NCI-H2029 (cell line): Measurements from ENCODE around the gene UBAC2.
"Not testable (repeated sequence)": the region's sequence is repeated elsewhere in the genome, so short reads cannot be mapped to it uniquely, and the experiment has no call there.

Experiments
- DNase-seq: peaks from one replicate; lab custom pipeline; 2025; lab: John Stamatoyannopoulos, UW

The UBAC2 gene

DNA sequence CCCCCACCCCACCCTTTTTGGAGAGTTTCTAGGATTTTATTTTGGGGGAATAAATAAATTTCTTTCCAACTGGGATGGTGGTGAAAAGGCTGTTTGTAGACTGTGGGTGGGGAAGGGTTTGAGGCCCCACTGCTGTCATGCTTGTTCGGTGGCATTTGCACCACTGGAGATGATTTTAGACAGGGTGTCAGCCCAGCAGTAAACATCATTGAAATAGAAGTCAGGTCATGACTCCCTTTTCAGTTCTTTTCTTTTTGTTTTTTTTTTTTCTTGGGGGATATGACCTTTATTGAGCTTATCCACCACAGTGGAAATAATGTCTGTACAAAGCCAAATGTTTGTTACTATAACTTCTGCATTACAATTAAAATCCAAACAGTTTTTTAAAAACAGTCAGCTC, 14.1 kb downstream of the UBAC2 start:
- DNase-seq: no peak

DNA sequence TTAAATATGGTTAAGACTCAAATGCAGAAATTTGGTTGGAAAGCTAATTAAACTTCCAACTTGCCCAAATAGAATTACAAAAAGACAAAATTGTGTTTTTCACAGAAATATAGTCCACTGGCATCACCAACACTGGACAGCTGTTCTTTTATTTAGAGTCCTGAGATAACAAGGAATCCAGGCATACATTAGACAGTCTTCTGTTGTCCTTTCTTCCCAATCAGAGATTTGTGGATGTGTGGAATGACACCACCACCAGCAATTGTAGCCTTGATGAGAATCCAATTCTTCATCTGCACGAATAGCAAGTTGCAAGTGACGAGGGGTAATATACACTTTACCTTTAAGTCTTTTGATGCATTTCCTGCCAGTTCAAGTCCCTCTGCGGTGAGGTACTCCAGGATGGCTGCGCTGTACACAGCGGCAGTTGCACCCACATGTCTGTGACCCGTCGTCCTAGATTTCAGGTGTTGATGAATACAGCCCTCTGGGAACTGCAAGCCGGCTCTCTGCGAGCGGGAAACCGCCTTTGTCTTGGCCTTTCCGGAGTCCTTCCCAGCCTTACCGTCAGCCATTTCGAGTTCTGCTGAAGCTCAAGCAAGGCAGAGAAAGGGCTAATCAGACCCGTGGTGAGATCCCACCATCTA, 14.7 kb downstream of the UBAC2 start:
- no peak for DNase-seq

DNA sequence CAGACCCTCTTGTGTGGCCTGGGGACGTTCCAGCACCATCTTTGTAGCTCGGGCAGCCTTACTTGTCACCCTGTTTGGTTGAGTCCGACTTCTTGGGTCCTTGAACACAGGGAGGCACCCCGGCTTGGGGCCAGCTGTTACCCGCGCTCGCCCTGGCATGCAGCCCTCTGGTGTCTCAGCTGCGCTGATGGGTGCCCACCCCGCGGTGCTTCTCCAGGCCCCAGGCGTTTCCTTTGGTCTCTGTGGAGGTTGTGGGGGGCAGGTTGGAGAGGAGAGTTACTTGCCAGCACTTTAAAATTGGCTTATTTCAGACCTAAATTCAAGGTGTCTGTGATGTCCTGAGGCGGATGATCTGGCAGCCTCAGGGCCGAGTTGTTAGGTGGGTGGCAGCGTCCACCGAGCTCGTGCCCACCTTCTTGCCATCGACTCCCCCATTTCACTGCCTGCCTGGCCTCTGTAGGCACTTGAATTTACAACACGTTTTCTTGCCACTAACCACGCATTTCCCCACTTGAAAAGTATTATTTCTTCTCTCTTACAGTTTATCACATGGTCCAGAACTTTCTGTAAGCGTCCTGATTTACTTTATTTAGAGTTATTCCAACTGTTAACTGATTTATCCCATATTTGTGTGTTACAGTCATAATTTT, 16.9 kb downstream of the UBAC2 start:
- DNase-seq: no peak

DNA sequence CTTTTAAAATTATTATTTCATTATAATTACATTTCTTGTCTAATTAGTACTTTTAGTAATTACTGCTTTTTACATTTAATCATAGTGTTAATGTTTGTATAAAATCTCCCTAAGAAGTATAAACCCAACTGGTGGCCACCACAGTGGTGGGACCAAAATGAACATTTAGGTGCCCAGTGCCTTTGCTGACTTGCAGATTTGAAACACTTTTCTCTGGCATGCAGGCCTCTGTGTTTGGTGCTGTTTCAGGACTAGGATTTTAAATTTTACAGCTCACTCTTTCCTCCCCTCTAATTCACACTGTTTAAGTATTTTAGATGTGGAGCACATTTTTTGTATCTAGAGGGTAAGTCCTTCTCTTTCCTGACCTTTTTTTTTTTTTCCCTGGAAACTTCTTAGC, 17.5 kb downstream of the UBAC2 start:
- no peak for DNase-seq

DNA sequence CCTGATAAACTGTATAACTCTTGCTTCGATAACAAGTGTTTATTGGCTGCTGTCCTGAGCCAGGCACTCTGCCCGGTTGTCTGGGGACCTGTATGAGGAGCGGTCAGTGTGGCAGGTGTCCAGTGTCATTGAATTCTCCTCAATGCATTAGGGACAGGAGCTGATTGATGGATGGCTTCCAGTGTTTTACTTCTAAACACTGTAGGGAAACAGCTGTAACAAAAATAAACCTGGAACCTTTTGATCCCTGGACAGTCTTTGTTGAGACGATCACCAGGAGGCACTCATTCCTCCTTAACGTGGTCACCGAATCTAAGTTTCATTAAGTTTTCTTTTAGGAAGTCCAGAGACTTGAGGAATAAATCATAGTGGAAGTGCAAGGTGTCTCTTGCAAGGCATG, 17.9 kb downstream of the UBAC2 start:
- no peak for DNase-seq

DNA sequence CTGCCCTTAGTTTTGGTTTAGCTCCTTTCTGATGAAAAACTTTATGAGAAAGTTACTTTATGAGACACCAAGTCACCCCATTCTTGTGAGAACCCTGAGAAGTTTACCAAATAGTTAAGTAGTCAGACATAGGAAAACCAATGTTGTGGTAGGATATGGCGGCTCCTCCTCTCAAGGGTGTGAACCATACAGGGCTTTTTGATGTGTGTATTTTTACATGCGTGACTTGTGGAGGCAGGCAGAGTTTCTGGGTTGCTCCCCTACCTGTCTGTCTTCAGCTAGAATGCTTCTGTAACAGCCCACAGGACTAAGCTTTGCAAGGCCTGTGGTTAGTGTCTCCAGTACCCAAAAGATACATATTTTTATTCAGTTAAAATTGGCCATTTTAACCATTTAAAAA, 18.3 kb downstream of the UBAC2 start:
- DNase-seq: no peak

DNA sequence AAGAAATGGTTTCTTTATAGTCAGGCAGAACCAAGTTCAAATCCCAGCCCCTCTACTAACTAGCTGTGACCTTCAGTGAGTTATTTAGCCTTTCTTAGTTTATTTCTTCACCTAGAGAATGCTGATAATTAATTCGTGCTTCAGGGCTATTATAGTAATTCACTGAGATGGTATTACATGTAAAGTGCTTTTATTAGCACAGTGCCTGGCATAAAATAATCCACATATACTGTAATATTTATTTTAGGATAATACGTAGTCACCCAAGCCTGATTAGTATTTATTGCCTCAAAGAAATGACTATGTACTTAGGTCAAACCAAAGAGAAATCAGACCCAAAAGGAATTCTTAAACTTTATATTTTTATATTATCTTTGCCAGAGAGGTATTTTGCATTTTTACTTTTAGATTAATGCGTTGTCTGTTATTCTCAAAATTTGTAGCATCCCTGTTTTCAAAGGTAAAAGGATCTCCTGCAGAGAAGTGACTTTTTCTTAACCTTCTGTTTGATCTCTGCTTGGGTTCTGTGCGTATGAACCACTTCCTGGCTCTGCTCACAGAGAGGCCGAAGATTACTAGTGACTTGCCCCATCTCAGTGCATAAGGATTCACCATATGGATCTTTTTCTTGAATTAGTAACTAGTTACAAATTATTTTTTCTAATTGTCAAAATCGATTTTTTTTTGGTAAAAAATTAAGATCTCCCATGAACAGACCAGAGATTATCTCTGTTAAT, 19.7 kb downstream of the UBAC2 start:
- DNase-seq: no peak

DNA sequence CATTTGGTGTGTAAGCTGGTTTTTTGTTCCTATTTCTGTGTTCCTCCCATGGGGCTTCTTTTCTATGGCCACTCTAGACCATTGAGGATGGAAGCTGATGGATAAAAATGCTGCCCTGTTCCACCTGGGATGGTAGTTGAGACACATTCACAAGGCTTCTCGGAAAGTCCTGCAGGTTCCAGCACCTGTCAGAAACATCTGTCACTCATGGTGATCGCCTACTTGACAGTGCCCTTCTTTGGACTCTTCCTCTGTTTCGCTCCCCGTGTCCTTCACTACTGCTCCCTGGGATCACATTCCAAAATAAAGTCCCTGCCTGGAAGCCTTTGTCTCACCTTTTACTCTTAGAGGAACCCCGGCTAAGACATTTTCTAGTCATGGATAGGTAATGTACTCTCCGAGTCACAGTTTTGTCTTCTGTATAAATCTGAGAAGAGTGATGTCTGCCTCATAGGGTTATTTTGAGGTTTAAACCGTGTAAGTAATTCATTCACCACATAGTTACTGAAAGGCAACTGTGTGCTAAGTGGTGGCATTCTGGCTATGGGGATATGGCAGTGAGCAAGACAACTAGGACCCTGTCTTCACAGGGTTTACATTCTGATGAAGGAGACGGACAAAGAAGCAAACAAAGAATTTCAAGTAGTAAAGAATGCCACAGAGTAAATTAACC, 21.0 kb downstream of the UBAC2 start:
- DNase-seq: no peak

DNA sequence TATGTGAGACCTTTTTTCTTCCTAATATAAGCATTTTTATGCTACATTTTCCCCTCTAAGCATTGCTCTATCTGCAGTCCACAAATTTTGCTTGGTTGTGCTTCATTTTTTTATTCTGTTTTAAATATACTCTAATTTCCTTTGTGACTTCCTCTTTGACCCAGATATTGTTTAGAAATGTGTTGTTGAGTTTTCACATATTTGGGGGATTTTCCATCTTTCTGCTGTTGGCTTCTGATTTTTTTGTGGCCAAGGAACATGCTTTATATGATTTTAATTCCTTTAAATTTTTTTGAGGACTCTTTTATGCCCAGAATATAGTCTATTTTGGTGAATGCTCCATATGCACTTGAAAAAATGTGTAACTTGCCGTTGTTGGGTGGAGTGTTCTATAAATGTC, 22.9 kb downstream of the UBAC2 start:
- DNase-seq: no peak

DNA sequence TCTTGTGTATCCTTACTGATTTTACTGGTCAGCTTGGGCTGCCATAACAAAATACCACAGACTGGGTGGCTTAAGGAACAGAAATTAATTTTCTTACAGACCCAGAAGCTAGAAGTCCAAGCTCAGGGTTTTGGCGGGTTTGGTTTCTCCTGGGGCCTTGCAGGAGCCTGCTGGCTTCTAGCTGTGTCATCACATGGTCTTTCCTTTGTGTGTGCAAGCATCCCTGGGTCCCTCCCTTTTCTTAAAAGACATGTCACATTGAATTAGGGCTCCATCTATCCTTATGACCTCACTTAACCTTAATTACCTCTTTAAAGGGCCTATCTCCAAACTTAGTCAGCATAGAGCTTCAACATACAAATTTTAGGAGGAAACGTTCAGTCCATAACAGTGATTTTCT, 23.4 kb downstream of the UBAC2 start:
- DNase-seq: no peak

DNA sequence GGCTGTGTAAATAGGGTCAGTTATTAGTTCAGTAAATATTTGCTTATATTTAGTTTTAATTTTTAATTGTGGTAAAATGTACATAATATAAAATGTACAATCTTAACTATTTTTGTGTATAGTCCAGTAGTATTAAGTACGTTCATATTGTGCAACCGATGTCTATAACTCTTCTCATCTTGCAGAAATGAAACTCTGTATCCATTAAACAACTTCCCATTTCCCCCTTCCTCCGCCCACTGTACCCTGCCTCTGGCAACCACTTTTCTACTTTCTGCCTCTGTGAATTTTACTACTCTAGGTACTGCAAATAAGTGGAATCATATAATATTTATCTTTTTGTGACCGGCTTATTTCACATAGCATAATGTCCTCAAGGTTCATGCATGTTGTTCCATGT, 24.4 kb downstream of the UBAC2 start:
- no peak for DNase-seq

DNA sequence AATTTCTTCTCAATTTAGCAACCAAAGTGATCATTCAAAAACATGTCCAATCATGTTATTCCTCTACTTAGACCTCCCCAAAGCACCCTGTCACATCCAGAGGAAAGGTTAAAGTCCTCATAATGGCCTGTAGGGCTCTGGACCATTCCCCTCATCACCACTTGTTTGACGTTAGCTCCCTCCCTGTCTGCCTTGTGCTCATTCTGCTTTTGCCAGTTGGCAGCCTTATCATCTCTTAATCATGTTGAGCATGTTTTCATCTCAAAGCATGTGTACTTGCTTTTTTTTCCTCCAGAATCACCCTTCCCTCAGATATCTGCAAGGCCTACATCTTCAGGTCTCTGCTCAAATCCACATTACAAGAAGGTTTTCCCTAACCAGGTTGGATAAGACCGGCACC, 25.9 kb downstream of the UBAC2 start:
- DNase-seq: no peak

DNA sequence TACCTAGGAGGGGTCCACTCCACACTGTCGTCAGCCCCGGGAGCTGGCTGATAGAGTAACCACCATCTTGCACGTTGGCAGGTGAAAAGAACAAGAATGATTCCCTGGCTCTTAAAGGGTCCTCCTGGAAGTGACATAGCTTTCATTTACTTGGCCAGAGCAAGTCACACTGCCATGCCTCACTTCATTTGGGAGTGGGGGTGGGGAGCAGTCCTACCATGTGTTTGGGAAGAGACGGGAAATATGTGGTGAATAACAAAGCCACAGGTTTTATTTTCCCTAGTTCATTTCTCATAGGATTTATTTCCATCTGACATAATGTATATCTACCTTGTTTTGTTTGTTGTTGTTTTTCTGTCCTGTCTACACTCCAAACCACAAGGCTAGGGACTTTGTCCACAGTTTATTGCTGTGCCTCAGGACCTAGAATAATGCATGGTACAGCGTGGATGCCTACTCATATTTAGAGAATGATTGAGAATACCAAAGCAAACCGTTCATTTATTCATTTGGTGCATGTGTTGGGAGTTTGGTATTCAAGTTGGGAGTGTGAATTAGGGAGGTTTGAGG, 26.8 kb downstream of the UBAC2 start:
- no peak for DNase-seq

DNA sequence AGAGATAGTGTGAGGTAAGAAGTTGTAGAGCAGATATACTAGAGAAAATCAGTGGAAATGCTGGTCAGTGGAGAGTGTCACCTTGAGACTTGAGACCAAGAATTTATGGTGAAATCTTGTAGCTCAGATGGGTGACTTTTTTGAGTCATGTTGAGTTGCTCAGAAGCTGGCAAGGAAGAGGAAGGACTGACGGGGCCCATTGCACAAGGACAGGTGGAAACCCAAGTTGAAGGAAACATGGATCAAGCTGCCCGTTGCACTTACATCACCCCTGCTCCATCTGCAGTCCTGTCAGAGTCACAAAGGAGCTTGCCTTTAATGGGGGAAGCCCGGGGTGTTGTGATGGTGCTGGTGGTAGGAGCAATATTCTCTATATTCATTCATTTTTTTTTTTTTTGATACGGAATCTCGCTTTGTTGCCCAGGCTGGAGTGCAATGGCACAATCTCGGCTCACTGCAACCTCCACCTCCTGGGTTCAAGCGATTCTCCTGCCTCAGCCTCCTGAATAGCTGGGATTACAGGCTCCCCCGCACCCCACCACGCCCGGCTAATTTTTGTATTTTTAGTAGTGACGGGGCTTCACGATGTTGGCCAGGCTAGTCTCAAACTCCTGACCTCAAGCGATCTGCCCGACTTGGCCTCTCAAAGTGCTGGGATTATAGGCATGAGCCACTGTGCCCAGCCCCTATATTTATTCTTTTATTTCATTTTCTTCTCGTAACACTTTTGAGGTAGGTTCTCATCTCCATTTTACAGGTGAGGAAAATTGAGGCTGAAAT, 27.4 kb downstream of the UBAC2 start:
- no peak for DNase-seq

DNA sequence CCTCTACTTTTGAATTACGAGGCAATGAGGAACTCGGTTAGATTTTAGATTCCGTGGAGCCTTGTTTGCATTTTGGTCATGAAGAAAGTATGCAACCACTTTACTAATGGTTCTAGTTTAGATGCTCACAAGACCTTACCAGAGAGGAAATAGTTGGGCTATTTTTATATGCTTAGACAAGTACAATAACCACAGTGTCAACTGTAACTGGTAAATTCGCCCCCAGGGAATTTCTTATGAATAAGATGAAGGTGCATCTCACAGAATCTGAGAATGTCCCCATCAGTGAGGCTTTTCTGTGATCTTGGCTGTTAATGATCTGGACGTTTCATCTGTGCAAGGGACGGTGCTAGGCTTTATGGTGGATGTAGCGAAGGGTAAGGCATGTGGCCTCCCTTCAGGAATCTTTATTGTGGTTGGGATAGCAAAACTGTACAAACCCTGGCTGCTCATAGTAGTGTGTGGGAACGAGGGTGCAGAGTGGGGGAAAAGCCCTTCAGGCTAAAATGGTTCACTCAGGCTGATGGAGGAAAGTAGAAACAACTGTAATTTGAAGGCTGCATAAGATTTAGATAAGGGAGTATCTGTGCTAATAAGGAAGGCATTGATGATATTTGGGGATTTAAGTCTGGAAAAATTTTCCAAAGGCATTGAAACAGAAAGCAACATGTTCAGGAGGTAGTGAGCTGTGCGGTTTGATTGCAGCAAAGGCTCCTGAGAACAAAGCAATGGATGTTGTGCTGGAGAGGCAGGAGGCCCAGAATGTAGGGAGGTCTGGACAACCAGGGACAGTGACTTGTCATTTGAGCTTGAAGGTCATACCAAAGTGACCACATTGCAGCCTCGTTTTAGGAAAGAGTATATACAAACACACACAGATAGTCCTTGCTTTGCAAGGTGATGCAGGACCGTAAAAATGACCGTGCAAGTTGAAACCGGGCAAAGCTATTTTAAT, 28.4 kb downstream of the UBAC2 start:
- DNase-seq: no peak

DNA sequence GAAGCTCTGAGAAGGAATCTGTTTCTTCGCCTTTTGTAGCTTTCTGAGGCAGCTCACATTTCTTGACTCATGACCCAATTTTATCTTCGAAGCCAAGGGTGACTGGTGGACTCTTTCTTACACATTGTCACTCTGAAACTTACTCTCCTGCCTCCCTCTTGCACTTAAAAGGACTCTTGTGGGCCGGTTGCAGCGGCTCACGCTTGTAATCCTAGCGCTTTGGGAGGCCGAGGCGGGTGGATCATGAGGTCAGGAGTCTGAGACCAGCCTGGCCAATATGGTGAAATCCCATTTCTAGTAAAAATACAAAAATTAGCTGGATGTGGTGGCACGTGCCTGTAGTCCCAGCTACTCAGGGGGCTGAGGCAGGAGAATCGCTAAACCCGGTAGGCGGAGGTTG, 29.9 kb downstream of the UBAC2 start:
- DNase-seq: not testable (repeated sequence)

DNA sequence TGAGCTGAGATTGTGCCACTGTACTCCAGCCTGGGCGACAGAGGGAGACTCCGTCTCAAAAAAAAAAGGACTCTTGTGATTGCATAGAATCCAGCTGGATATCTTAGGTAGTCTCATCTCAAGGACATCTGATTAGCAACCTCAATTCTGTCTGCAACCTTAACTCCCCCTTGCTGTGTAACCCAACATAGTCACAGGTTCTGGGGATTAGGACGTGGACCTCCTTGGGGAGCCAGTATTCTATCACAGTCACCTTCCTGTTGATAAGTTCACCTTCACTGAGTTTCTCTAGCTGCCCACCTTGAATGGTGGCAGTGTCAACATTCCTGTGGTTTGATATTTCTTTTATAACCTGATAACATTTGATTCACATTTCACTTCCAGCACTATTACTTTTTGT, 30.3 kb downstream of the UBAC2 start:
- DNase-seq: no peak

DNA sequence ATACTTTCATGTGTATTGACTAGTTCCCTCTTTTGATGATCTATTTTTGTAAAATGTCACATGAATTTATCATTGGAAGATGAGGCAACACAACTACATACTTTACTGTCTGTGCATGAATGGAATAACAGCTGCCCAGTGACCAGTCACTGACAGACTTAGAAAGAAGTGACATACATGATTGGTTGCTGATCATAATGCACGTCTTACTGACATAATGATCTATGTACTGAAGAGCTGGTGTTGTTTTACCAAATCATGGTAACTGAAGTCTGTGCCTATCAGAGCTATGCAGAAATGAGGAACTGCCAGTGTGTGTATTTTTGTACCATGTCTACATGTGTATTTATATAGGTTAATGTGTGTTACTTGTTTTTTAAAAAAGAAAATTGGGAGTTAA, 31.1 kb downstream of the UBAC2 start:
- DNase-seq: no peak

DNA sequence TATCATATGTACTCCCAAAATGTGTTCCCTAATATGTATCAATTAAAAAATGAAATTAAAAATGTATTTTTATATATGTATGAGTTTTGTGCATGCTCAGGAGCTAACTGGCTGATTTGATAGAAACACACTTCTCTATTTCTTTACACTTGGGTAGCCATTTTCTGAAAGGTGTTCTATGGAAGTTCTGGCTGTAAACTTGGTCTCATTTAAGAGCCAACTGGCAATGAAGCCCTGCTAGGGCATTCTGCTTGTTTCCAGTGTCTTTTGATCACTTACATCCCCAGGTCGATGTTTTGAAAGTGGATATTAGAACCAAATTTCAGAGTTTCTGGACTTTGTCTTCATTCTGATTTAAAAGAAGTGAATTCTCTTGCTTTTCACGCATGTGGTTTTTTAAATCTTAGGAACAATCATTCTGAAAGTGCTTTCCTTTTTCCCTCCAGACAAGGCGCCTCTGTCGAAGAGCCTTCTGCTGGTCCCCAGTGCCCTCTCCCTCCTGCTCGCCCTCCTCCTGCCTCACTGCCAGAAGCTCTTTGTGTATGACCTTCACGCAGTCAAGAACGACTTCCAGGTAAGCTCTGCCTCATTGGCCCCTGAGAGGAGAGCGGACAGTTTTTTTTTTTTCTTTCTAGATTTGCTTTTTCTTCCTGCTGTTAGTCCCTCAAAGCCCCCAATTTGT, 37.5 kb downstream of the UBAC2 start:
- no peak for DNase-seq

DNA sequence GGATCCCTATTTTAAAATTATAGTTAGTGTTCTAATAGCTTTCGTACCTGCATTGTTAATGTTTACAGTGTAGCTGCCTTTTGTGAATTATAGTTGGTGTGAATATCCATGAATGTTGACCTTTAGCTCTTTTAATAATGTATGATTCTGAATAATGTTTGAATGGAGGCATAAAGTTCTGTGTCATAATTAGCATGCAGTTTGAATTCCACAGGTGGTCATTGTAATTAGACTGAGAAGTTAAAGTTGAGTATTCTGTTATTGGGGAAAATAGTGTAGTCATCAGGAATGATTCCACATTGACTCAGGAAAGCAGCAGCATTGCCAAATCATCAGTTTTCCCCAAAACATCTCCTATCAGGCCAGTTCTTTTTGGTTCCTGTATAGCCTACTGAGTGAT, 45.4 kb downstream of the UBAC2 start:
- DNase-seq: no peak
